HG03039 (cell line): ENCODE results near the gene BRMS1L.
"Not testable (repeated sequence)": the region's sequence is repeated elsewhere in the genome, so short reads cannot be mapped to it uniquely, and the experiment has no call there.

Experiments
- ATAC-seq: cut with Tn5 transposase; IDR thresholded peaks from one replicate; pipeline ENCODE4 v1.9.1; 2021; ENCODE audit warnings: mild to moderate bottlenecking, moderate library complexity; ENCODE audit not compliant: unreplicated experiment

Gene BRMS1L

DNA sequence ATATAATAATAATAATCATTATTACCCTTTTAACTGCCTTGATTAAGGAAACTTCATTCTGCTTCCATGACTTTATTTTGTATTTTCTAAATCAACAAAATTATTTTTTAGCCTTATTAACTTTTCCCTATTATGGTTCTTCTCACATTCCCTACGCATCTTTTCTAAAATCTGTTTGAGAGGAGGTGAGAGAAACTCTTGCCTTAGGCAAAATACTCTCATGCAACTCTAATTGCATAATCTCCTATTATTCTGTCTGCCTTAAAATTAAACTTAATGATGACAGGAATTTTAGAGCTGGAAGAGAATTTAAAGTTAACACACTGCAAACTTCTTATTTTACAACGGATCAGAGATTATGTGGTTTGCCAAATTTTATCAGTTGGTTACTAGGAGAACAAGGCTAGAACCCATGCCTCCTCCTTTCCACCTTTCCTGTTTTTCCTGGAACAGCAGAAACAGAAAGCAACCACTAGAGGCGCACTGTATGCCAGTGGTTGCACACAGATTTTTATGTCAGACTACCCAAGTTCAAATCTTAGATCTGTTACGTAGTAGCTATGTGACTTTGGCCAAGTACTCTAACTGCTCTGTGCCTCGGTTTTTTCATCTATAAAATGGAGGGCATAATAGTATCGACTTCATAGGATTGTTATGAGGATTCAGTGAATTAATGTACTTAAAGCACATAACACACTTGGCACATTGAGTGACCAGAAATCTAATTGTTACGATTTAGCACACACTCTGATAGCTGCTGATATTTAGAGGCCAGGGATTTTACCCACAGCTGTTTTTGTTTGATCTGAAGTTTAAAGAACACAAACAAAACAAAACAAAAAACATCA lies 4.3 kb upstream of the BRMS1L start:
- no peak for ATAC-seq

DNA sequence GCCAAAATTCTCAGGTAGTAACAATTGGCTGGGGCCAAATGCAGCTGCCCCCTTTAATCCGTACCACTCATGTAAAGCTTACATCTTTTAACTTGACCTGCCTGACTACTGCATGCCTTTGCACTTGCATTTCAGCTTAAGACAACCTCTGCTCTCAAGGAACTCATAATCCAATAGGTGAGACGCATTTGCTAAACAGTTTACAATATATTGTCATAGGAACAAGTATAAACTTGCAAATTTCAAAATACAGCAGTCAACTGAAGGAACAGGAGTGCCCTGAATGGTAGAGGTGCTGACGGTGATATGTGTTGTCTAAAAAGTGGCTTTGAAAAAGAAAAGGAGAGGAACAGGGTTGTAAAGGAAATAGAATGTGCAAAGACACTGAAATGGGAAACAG lies 3.6 kb upstream of the BRMS1L start:
- no peak for ATAC-seq

DNA sequence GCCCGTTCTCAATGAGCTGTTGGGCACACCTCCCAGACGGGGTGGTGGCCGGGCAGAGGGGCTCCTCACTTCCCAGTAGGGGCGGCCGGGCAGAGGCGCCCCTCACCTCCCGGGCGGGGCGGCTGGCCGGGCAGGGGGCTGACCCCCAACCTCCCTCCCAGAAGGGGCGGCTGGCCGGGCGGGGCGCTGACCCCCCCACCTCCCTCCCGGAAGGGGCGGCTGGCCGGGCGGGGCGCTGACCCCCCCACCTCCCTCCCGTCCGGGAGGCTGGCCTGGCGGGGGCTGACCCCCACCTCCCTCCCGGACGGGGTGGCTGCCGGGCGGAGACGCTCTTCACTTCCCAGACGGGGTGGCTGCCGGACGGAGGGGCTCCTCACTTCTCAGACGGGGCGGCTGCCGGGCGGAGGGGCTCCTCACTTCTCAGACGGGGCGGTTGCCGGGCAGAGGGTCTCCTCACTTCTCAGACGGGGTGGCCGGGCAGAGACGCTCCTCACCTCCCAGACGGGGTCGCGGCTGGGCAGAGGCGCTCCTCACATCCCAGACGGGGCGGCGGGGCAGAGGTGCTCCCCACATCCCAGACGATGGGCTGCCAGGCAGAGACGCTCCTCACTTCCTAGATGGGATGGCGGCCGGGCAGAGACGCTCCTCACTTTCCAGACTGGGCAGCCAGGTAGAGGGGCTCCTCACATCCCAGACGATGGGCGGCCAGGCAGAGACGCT lies 1.5 kb upstream of the BRMS1L start:
- ATAC-seq: not testable (repeated sequence)

DNA sequence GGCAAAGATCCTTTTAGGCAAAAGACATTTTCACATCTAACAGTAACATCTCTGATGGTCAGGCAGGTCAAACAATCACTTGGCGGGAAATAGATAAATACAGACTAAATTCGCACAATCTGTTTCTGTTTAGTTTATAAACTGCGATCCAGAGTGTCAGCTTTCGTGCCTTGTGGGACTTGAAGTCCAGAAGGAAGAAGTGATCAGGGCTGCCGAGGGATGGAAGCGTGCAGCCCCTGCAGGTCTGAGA lies 245 bp upstream of the BRMS1L start:
- no peak for ATAC-seq

DNA sequence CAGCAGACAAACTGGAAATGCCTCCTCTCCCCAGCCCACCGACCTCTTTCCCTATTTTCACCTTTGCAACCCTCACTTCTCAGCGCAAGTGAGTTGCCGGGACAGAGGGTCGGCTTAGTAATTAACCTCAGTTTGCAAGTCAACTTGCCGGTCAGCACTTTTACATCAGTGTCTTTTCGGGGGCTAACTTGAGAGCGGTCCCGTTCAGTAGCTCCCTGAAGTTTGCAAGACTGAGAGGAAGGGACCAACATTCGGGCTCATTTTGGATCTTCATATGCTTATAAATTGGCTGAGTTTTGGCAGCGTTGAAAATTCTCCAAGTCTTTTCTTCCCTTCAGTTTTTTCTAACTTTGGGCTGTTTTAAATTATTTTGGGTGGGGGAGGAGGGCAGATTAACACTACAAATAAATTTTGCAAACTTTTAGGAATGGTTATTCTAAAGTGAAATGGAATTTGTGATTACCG lies 846 bp downstream of the BRMS1L start:
- no peak for ATAC-seq

GRCh38 chr14:35827678-35828472 lies 1.7 kb downstream of the BRMS1L start:
- ATAC-seq: no peak

- no peak for ATAC-seq
Observed at GRCh38 chr14:35829449-35829848, 3.3 kb downstream of the BRMS1L start.

GRCh38 chr14:35835208-35835982 lies 9.3 kb downstream of the BRMS1L start:
- no peak for ATAC-seq

DNA sequence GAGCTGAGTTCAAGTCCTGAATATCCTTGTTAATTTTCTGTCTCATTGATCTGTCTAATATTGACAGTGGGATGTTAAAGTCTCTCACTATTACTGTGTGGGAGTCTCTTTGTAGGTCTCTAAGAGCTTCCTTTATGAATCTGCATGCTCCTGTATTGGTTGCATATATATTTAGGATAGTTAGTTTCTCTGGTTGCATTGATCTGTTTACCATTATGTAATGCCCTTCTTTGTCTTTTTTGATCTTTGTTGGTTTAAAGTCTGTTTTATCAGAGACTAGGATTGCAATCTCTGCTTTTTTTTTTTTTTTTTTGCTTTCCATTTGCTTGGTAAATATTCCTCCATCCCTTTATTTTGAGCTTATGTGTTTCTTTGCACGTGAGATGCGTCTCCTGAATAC lies 15.6 kb downstream of the BRMS1L start:
- ATAC-seq: not testable (repeated sequence)

GRCh38 chr14:35842245-35842644 lies 16.1 kb downstream of the BRMS1L start:
- ATAC-seq: not testable (repeated sequence)

DNA sequence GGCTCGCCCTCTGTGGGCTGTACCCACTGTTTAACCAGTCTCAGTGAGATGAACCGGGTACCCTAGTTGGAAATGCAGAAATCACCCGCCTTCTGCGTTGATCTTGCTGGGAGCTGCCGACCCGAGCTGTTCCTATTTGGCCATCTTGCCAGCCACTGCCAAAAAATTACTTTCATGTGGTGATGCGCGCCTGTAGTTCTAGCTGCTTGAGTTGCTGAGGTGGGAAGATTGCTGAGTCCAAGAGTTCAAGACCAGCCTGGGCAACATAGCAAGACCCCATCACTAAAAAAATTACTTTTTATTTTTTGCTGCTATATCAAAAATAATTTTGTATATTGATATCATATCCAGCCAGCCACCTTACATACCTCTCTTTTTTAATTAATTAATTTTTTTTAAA lies 18.4 kb downstream of the BRMS1L start:
- ATAC-seq: no peak

- ATAC-seq: no peak
Observed at GRCh38 chr14:35847636-35848035, 21.5 kb downstream of the BRMS1L start.

- no peak for ATAC-seq
Observed at GRCh38 chr14:35849122-35849521, 23.0 kb downstream of the BRMS1L start.

DNA sequence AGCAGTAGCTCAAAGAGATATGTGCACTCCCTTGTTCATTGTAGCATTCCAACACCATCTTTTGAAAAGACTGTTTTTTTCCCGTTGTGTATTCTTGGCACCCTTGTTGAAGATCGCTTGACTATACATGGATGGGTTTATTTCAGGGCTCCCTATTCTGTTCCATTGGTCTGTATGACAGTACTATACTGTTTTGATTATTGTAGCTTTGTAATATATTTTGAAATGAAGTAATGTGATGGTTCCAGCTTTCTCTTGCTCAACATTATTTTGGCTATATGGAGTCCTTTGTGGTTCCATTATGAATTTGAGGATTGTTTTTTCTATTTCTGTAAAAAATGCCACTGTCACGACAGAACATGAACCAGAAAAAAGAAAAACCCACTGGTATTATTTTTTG lies 25.7 kb downstream of the BRMS1L start:
- no peak for ATAC-seq

GRCh38 chr14:35853225-35853624 lies 27.1 kb downstream of the BRMS1L start:
- no peak for ATAC-seq

- ATAC-seq: no peak
Observed at GRCh38 chr14:35854696-35855270, 28.6 kb downstream of the BRMS1L start.

GRCh38 chr14:35855876-35856481 lies 29.8 kb downstream of the BRMS1L start:
- ATAC-seq: peak; percentile 92

GRCh38 chr14:35858521-35859209 lies 32.5 kb downstream of the BRMS1L start:
- no peak for ATAC-seq

- ATAC-seq: peak; percentile 65
Observed at GRCh38 chr14:35861204-35861868, 35.2 kb downstream of the BRMS1L start.
